Keratinocyte (primary cell): ENCODE results near the gene TENT4A. TPM values are rescaled to one million over a fixed set of nuclear protein-coding genes. Genes with fewer than 3 reads are reported as not detected.

Experiments
- DNase-seq: peaks from one replicate; pipeline ENCODE4 v3.0.0-alpha.2; 2011; ENCODE audit warnings: low read depth, missing footprints, low spot score
- FAIRE-seq: peaks from 2 replicates; lab custom pipeline; 2011; peaks lifted over from hg19 to GRCh38; lab: Jason Lieb, UNC
- H2AFZ ChIP-seq: 2 replicates; pipeline ENCODE4 v1.6.0; 2012; ENCODE audit warnings: low read length, control low read depth, inconsistent platforms; ENCODE audit not compliant: control insufficient read depth
- H3K27ac ChIP-seq: 2 replicates; pipeline ENCODE4 v1.5.1; 2011; ENCODE audit warnings: low read length; ENCODE audit not compliant: control insufficient read depth, insufficient read depth
- H3K27me3 ChIP-seq: 3 replicates; pipeline ENCODE4 v1.6.0; 2011; ENCODE audit warnings: low read length; ENCODE audit not compliant: control insufficient read depth, insufficient read depth; ENCODE audit errors: extremely low read depth
- H3K36me3 ChIP-seq, 2 experiments: 2 replicates in 1 of 2; 3 replicates in 1 of 2; pipeline ENCODE4 v1.5.1; 2011; ENCODE audit warnings: low read length in 2 of 2, mild to moderate bottlenecking in 1 of 2; ENCODE audit not compliant: control insufficient read depth in 2 of 2, insufficient read depth in 2 of 2; ENCODE audit errors: extremely low read depth in 1 of 2
- H3K4me1 ChIP-seq: 3 replicates; pipeline ENCODE4 v1.5.1; 2011; ENCODE audit warnings: low read length; ENCODE audit not compliant: control insufficient read depth, insufficient read depth; ENCODE audit errors: extremely low read depth
- H3K4me2 ChIP-seq: 3 replicates; pipeline ENCODE4 v1.6.0; 2011; ENCODE audit warnings: low read depth, low read length; ENCODE audit not compliant: control insufficient read depth, insufficient read depth; ENCODE audit errors: extremely low read depth
- H3K4me3 ChIP-seq, 3 experiments: fragments of 200-600 bp in 1 of 3; sonication (generic) in 1 of 3; 2 replicates in 2 of 3; 3 replicates in 1 of 3; pipeline ENCODE4 v1.5.1; 2011 to 2016; ENCODE audit warnings: low read length in 3 of 3, mild to moderate bottlenecking in 3 of 3, control low read depth in 2 of 3, inconsistent platforms in 1 of 3, low read depth in 1 of 3, mixed read lengths in 1 of 3, mixed run types in 1 of 3, moderate library complexity in 1 of 3; ENCODE audit not compliant: control insufficient read depth in 2 of 3, insufficient read depth in 2 of 3; ENCODE audit errors: extremely low read depth in 1 of 3
- H3K79me2 ChIP-seq: 2 replicates; pipeline ENCODE4 v1.6.0; 2012; ENCODE audit warnings: low read length; ENCODE audit not compliant: control insufficient read depth, insufficient read depth
- H3K9ac ChIP-seq: 3 replicates; pipeline ENCODE4 v1.6.0; 2011; ENCODE audit warnings: low read length; ENCODE audit not compliant: control insufficient read depth, insufficient read depth; ENCODE audit errors: extremely low read depth
- H3K9me1 ChIP-seq: 3 replicates; pipeline ENCODE4 v1.6.0; 2011; ENCODE audit warnings: low read length; ENCODE audit not compliant: control insufficient read depth, insufficient read depth; ENCODE audit errors: extremely low read depth
- H3K9me3 ChIP-seq: 2 replicates; pipeline ENCODE4 v1.5.1; 2012; ENCODE audit warnings: low read depth, low read length; ENCODE audit not compliant: control insufficient read depth
- H4K20me1 ChIP-seq: 3 replicates; pipeline ENCODE4 v1.6.0; 2011; ENCODE audit warnings: low read length; ENCODE audit not compliant: control insufficient read depth, insufficient read depth; ENCODE audit errors: extremely low read depth
- CTCF ChIP-seq, 3 experiments: IDR thresholded peaks in 1 of 3; conservative IDR thresholded peaks in 1 of 3; optimal IDR thresholded peaks in 1 of 3; 2 replicates in 2 of 3; 3 replicates in 1 of 3; pipeline versions ENCODE3 to v1.5.1; 2011; ENCODE audit warnings: low read length in 3 of 3, mild to moderate bottlenecking in 3 of 3, moderate library complexity in 2 of 3, control low read depth in 1 of 3, inconsistent platforms in 1 of 3; ENCODE audit not compliant: insufficient read depth in 2 of 3; ENCODE audit errors: extremely low read depth in 1 of 3
- EZH2 ChIP-seq: IDR thresholded peaks from one replicate; pipeline ENCODE4 v1.6.1; 2012; ENCODE audit warnings: inconsistent platforms, mild to moderate bottlenecking, low read length, moderate library complexity
- dilution Hi-C: fragments of 300-500 bp; cut with MboI; formaldehyde crosslinking; loops from one replicate; pipeline ENCODE4 v1.7.0; 2020; ENCODE audit warnings: low sequenced_read_pairs; ENCODE audit not compliant: extremely low pct_ligation_motif_present
- polyA plus RNA-seq, 5 experiments: library from polyadenylated mRNA; depleted of rRNA in 3 of 5; stranded (reverse) in 3 of 5; stranded (forward) in 1 of 5; unstranded in 1 of 5; fragments of >200 nt; gene quantifications; 1 replicate in 1 of 5; 2 replicates in 3 of 5; 3 replicates in 1 of 5; pipeline versions ENCODE4 v1.2.1 to v1.2.3, GENCODE V29; 2011 to 2012; ENCODE audit warnings: missing spikeins in 2 of 5, low read depth in 1 of 5, low replicate concordance in 1 of 5

The TENT4A gene
- polyA plus RNA-seq, 1 donor (not counting 4 experiments of a cell fraction or from before 2014, with no cell fraction given) = 5.9 TPM

- Histone ChIP-seq H3K27ac (no peak overlapping the region), H4K20me1 (peaks cover 5% of the 10 kb centered on the region), H3K9ac (no peak overlapping the region)
Measured at GRCh38 chr5:6733411-6734242, 20.4 kb downstream of the TENT4A start.

GRCh38 chr5:6734243-6734700, 21.0 kb downstream of the TENT4A start:
- Histone ChIP-seq H4K20me1 (peaks cover 5% of the 10 kb centered on the region), H3K27ac (no peak overlapping the region), H3K27me3 (no peaks in the 10 kb centered on the region), H3K9me3 (no peaks in the 10 kb centered on the region), H3K9me1 (no peaks in the 10 kb centered on the region), H3K9ac (no peak overlapping the region), H3K36me3 (peaks cover 13 to 22% of the 10 kb centered on the region in 2 experiments), H3K4me3 (no peak overlapping the region), H3K4me2 (no peak overlapping the region), H3K79me2 (peaks cover 86% of the 10 kb centered on the region), H3K4me1 (peaks cover 5% of the 10 kb centered on the region), H2AFZ (no peak overlapping the region)
- dilution Hi-C loops = no loop called here
- FAIRE-seq = no peak
- TF ChIP-seq EZH2 (no peak), CTCF (optimal IDR thresholded peaks at IDR 0.05 in 1 of 3, IDR thresholded peaks at IDR 0.05 in 1 of 3, conservative IDR thresholded peaks at IDR 0.05 in 1 of 3; ENCODE audit: extremely low read depth in 1 of 3, insufficient read depth in 2 of 3, low read length in 3 of 3) (no peak)
- DNase-seq = no peak

More at GRCh38 chr5:6733411-6734242, 20.4 kb downstream of the TENT4A start:
- H3K79me2 ChIP-seq = peaks cover 90% of the 10 kb centered on the region
- H3K27me3 ChIP-seq = no peaks in the 10 kb centered on the region
- DNase-seq = no peak
- H3K9me3 ChIP-seq = no peaks in the 10 kb centered on the region
- no peaks in the 10 kb centered on the region for H3K9me1 ChIP-seq
- H3K4me1 ChIP-seq = peaks cover 5% of the 10 kb centered on the region
- FAIRE-seq = no peak
- TF ChIP-seq CTCF (optimal IDR thresholded peaks at IDR 0.05 in 1 of 3, IDR thresholded peaks at IDR 0.05 in 1 of 3, conservative IDR thresholded peaks at IDR 0.05 in 1 of 3; ENCODE audit: extremely low read depth in 1 of 3, insufficient read depth in 2 of 3, low read length in 3 of 3) = no peak
- no peak for TF ChIP-seq EZH2
- H3K36me3 ChIP-seq = peaks cover 11 to 21% of the 10 kb centered on the region in 2 experiments
- dilution Hi-C loops = no loop called here
- no peak overlapping the region for H3K4me3 ChIP-seq
- H2AFZ ChIP-seq = no peak overlapping the region
- no peak overlapping the region for H3K4me2 ChIP-seq
